Liver (tissue), 9 donors: Measurements from ENCODE around the gene CELF2. TPM values are rescaled to one million over a fixed set of nuclear protein-coding genes. Genes with fewer than 3 reads are reported as not detected.

ENCODE experiments used
- DNase-seq: peaks from one replicate; pipeline ENCODE4 v3.0.0-alpha.2; 2017; ENCODE audit warnings: low spot score
- H3K27ac ChIP-seq, 2 donors: one replicate each; pipeline ENCODE4 v1.7.0; 2013; ENCODE audit warnings: inconsistent platforms in 2 of 2, low read length in 2 of 2, control low read depth in 1 of 2, low read depth in 1 of 2, mild to moderate bottlenecking in 1 of 2
- H3K27me3 ChIP-seq, 4 donors: one replicate each; pipeline versions ENCODE4 v1.6.1 to v1.7.0; 2013; ENCODE audit warnings: low read length in 3 of 4, inconsistent platforms in 1 of 4, mild to moderate bottlenecking in 1 of 4, moderate library complexity in 1 of 4; ENCODE audit not compliant: control insufficient read depth in 4 of 4, insufficient read depth in 4 of 4
- H3K36me3 ChIP-seq, 4 donors: one replicate each; pipeline versions ENCODE4 v1.6.1 to v1.7.0; 2013; ENCODE audit warnings: low read length in 3 of 4, mild to moderate bottlenecking in 3 of 4, low read depth in 1 of 4, moderate library complexity in 1 of 4; ENCODE audit not compliant: control insufficient read depth in 4 of 4, insufficient read depth in 3 of 4
- H3K4me1 ChIP-seq, 4 donors: one replicate each; pipeline versions ENCODE4 v1.6.1 to v1.7.0; 2013; ENCODE audit warnings: low read length in 3 of 4, mild to moderate bottlenecking in 3 of 4, moderate library complexity in 1 of 4; ENCODE audit not compliant: control insufficient read depth in 4 of 4, insufficient read depth in 4 of 4
- H3K4me3 ChIP-seq, 3 donors: one replicate each; pipeline versions ENCODE4 v1.6.1 to v1.7.0; 2013; ENCODE audit warnings: low read length in 3 of 3, control low read depth in 1 of 3, low read depth in 1 of 3, mild to moderate bottlenecking in 1 of 3
- H3K9ac ChIP-seq, 2 donors: one replicate each; pipeline ENCODE4 v1.7.0; 2013; ENCODE audit warnings: low read length in 2 of 2, mild to moderate bottlenecking in 2 of 2, moderate library complexity in 2 of 2, control low read depth in 1 of 2, low read depth in 1 of 2
- H3K9me3 ChIP-seq, 4 donors: one replicate each; pipeline versions ENCODE4 v1.6.1 to v1.7.0; 2013; ENCODE audit warnings: low read length in 3 of 4; ENCODE audit not compliant: control insufficient read depth in 4 of 4
- CTCF ChIP-seq: fragments of 150-350 bp; IDR thresholded peaks from 2 replicates; pipeline ENCODE4 v1.5.1; 2017; ENCODE audit warnings: improper control_type of control experiment, low read depth, low read length; ENCODE audit not compliant: missing input control
- EGR1 ChIP-seq, 2 donors: IDR thresholded peaks; 2 replicates each; pipeline ENCODE4 v1.6.1; 2016 to 2018; ENCODE audit warnings: antibody characterized with exemption in 2 of 2, low read depth in 2 of 2
- FOXA1 ChIP-seq: IDR thresholded peaks from 2 replicates; pipeline ENCODE4 v1.6.1; 2016; ENCODE audit warnings: antibody characterized with exemption
- FOXA2 ChIP-seq: IDR thresholded peaks from 2 replicates; pipeline ENCODE4 v1.6.1; 2016; ENCODE audit warnings: antibody characterized with exemption
- GABPA ChIP-seq, 2 donors: IDR thresholded peaks in 1 of 2; conservative IDR thresholded peaks in 1 of 2; 2 replicates each; pipeline ENCODE4 v1.6.1; 2016; ENCODE audit warnings: antibody characterized with exemption in 2 of 2, mild to moderate bottlenecking in 1 of 2, moderate library complexity in 1 of 2
- HNF4A ChIP-seq, 2 donors: conservative IDR thresholded peaks; 2 replicates each; pipeline ENCODE4 v1.6.1; 2016; ENCODE audit warnings: antibody characterized with exemption in 2 of 2, mild to moderate bottlenecking in 2 of 2
- MAX ChIP-seq: IDR thresholded peaks from 2 replicates; pipeline ENCODE4 v1.6.1; 2016; ENCODE audit warnings: antibody characterized with exemption
- NR2F2 ChIP-seq: IDR thresholded peaks from 2 replicates; pipeline ENCODE4 v1.6.1; 2016; ENCODE audit warnings: antibody characterized with exemption
- RAD21 ChIP-seq, 2 donors: IDR thresholded peaks; 2 replicates each; pipeline ENCODE4 v1.6.1; 2016; ENCODE audit warnings: antibody characterized with exemption in 2 of 2, mild to moderate bottlenecking in 2 of 2
- REST ChIP-seq: IDR thresholded peaks from 2 replicates; pipeline ENCODE4 v1.6.1; 2016; ENCODE audit warnings: antibody characterized with exemption, mild to moderate bottlenecking
- RXRA ChIP-seq, 2 donors: IDR thresholded peaks; 2 replicates each; pipeline ENCODE4 v1.6.1; 2017 to 2018; ENCODE audit warnings: antibody characterized with exemption in 2 of 2, mild to moderate bottlenecking in 1 of 2
- SP1 ChIP-seq: IDR thresholded peaks from 2 replicates; pipeline ENCODE4 v1.6.1; 2018; ENCODE audit warnings: antibody characterized with exemption, mild to moderate bottlenecking
- TAF1 ChIP-seq: conservative IDR thresholded peaks from 2 replicates; pipeline ENCODE4 v1.6.1; 2016; ENCODE audit warnings: antibody characterized with exemption, mild to moderate bottlenecking
- WGBS: extraction: QIAGEN DNeasy Blood & Tissue Kit; methylation state at CpG from one replicate; pipeline ENCODE4 v1.1.7; 2013; 5-methylcytosine and 5-hydroxymethylcytosine counted together
- polyA plus RNA-seq, 2 donors: library from polyadenylated mRNA; stranded (reverse) in 1 of 2; unstranded in 1 of 2; fragments of 200-250 nt in 1 of 2; fragments of >200 nt in 1 of 2; fragmentation: Nextera tagmentation in 1 of 2; extraction: Ambion mirVana in 1 of 2; gene quantifications; one replicate each; pipeline versions ENCODE4 v1.2.1 to v1.2.3, GENCODE V29; 2013 to 2015
- total RNA-seq, 2 donors: library from RNA; depleted of rRNA; stranded (reverse); fragments of >200 nt; gene quantifications; one replicate each; pipeline ENCODE4 v1.2.3, GENCODE V29; 2014
- donor health status: healthy.
- donor health status: healthy.
- donor health status: healthy.
- donor health status: healthy.
- donor health status: healthy.

Gene CELF2
- total and polyA plus RNA-seq, 4 donors = 1.4 to 8.5 (median 5.6) TPM

- TF ChIP-seq CTCF = no peak
These were observed 175.4 kb downstream of the CELF2 start (continued) for GRCh38 chr10:11193001-11193551.

GRCh38 chr10:11194859-11195586, 177.4 kb downstream of the CELF2 start:
- no peak for DNase-seq
- TF ChIP-seq REST (no peak), CTCF (no peak), FOXA2 (no peak), MAX (no peak), FOXA1 (no peak), TAF1 (no peak)
- no peaks in the 10 kb centered on the region for H3K9me3 ChIP-seq
- peaks cover 0 to 4% (median 0%) of the 10 kb centered on the region in 4 donors for H3K27me3 ChIP-seq
- H3K9ac ChIP-seq = no peak overlapping the region
- no peaks in the 10 kb centered on the region for H3K36me3 ChIP-seq
- H3K4me3 ChIP-seq = no peak overlapping the region
- no peaks in the 10 kb centered on the region for H3K4me1 ChIP-seq
- WGBS = 76% methylated on average over 8 of the region's 8 CpGs
- H3K27ac ChIP-seq = no peak overlapping the region

GRCh38 chr10:11195623-11196022, 178.0 kb downstream of the CELF2 start:
- Histone ChIP-seq H3K27me3 (peaks cover 0 to 4% (median 0%) of the 10 kb centered on the region in 4 donors), H3K4me3 (no peak overlapping the region), H3K9ac (no peak overlapping the region), H3K4me1 (no peaks in the 10 kb centered on the region), H3K27ac (no peak overlapping the region), H3K36me3 (no peaks in the 10 kb centered on the region), H3K9me3 (no peaks in the 10 kb centered on the region)
- no peak for DNase-seq
- TF ChIP-seq RXRA (IDR thresholded peaks at IDR 0.05) (no peak), HNF4A (conservative IDR thresholded peaks at IDR 0.05) (no peak), SP1 (no peak), GABPA (IDR thresholded peaks at IDR 0.05 in 1 of 2, conservative IDR thresholded peaks at IDR 0.05 in 1 of 2) (no peak), REST (no peak), NR2F2 (no peak), RAD21 (IDR thresholded peaks at IDR 0.05) (no peak), MAX (no peak), EGR1 (IDR thresholded peaks at IDR 0.05; ENCODE audit: low read depth in 2 of 2) (no peak)
- 82% methylated on average over 7 of the region's 7 CpGs for WGBS
